Stimulated activated CD4-positive, alpha-beta T cell treated with anti-CD3 and anti-CD28 coated beads, Interleukin-4, amount 100 ng/mL, for 4 hours (primary cell): ENCODE results near the gene CAMTA2.

ENCODE experiments used
- DNase-seq, 2 experiments: peaks; one replicate each; pipeline ENCODE4 v3.0.0-alpha.2; 2020

CAMTA2 gene

GRCh38 chr17:4998732-4999429 lies 11.4 kb upstream of the CAMTA2 start:
- no peak for DNase-seq

- peak; percentile 19 to 34 for DNase-seq
Observed at GRCh38 chr17:4998027-4998731, 10.7 kb upstream of the CAMTA2 start.

GRCh38 chr17:4997302-4998026 lies 10.0 kb upstream of the CAMTA2 start, which contains the start of the genes INCA1 and KIF1C:
Gene INCA1, minus strand, starts transcription at chr17:4997522. Its CDS starts 3,085 bp downstream, at chr17:4994437.
Gene KIF1C, plus strand, starts transcription at chr17:4997950. Its CDS starts 2,297 bp downstream, at chr17:5000247.
- peak; percentile 87 to 91 for DNase-seq

- no peak for DNase-seq
Observed at GRCh38 chr17:4994081-4994595, 6.7 kb upstream of the CAMTA2 start.

GRCh38 chr17:4987767-4988567 lies 492 bp upstream of the CAMTA2 start:
- no peak for DNase-seq

GRCh38 chr17:4986403-4986802 lies 1.1 kb downstream of the CAMTA2 start:
- DNase-seq: no peak

- DNase-seq: no peak
Observed at GRCh38 chr17:4982305-4982704, 5.2 kb downstream of the CAMTA2 start.

GRCh38 chr17:4980644-4981216 lies 6.7 kb downstream of the CAMTA2 start:
- no peak for DNase-seq

GRCh38 chr17:4978726-4979125 lies 8.7 kb downstream of the CAMTA2 start:
- no peak for DNase-seq

GRCh38 chr17:4974115-4974670 lies 13.3 kb downstream of the CAMTA2 start:
- DNase-seq: no peak

- no peak for DNase-seq
Observed at GRCh38 chr17:4973256-4974114, 14.0 kb downstream of the CAMTA2 start.

- no peak for DNase-seq
Observed at GRCh38 chr17:4972752-4973151, 14.7 kb downstream of the CAMTA2 start.

- DNase-seq: no peak
Observed at GRCh38 chr17:4972322-4972721, 15.2 kb downstream of the CAMTA2 start.

GRCh38 chr17:4971826-4972225 lies 15.6 kb downstream of the CAMTA2 start:
- no peak for DNase-seq

- DNase-seq: no peak
Observed at GRCh38 chr17:4970273-4970672, 17.2 kb downstream of the CAMTA2 start.

- no peak for DNase-seq
Observed at GRCh38 chr17:4969551-4970173, 17.8 kb downstream of the CAMTA2 start.

GRCh38 chr17:4969047-4969550 lies 18.4 kb downstream of the CAMTA2 start:
- DNase-seq: peak; percentile 36 to 43

GRCh38 chr17:4968486-4969046 lies 18.9 kb downstream of the CAMTA2 start:
- DNase-seq: peak in 1 of 2 experiments; percentile 31
